Panc1 (cell line): ENCODE measurements around the gene LDLRAD4. TPM values are rescaled to one million over a fixed set of nuclear protein-coding genes. Genes with fewer than 3 reads are reported as not detected.

Experiments used
- ATAC-seq: fragments of 200-7000 bp; cut with Tn5 transposase; 2 replicates; pipeline ENCODE4 v1.9.1; 2020; ENCODE audit warnings: mild to moderate bottlenecking, moderate library complexity
- BruUV-seq: library from RNA; stranded (reverse); fragments of 400-500 nt; replicated peaks from 2 replicates; lab custom pipeline; 2021; lab: Mats Ljungman, UMichigan
- CTCF ChIA-PET: fragments of 300-600 bp; sonication (Branson Sonifier 250); formaldehyde crosslinking; loops from one replicate; lab custom pipeline; 2022; ENCODE audit warnings: antibody characterized with exemption; lab: Charles Lee
- POLR2A ChIA-PET: fragments of 300-600 bp; sonication (Branson Sonifier 250); formaldehyde crosslinking; loops from one replicate; lab custom pipeline; 2022; ENCODE audit warnings: antibody characterized with exemption; lab: Charles Lee
- DNase-seq: peaks from one replicate; pipeline ENCODE4 v3.0.0-alpha.2; 2010; ENCODE audit warnings: low read depth, low spot score
- H3K27ac ChIP-seq: 2 replicates; pipeline ENCODE4 v1.5.1; 2011; ENCODE audit warnings: mild to moderate bottlenecking, low read length, inconsistent platforms
- H3K27me3 ChIP-seq: fragments of 200-500 bp; sonication (Bioruptor generic); 2 replicates; pipeline ENCODE4 v1.6.0; 2014; ENCODE audit warnings: low read length, inconsistent platforms; ENCODE audit not compliant: control insufficient read depth, insufficient read depth
- H3K36me3 ChIP-seq: fragments of 200-500 bp; sonication (Bioruptor generic); 2 replicates; pipeline ENCODE4 v1.5.1; 2014; ENCODE audit warnings: inconsistent platforms, mild to moderate bottlenecking, low read length, moderate library complexity; ENCODE audit not compliant: control insufficient read depth, insufficient read depth
- H3K4me1 ChIP-seq: 2 replicates; pipeline ENCODE4 v1.5.1; 2011; ENCODE audit warnings: inconsistent platforms, mild to moderate bottlenecking, low read length, moderate library complexity; ENCODE audit not compliant: control insufficient read depth, insufficient read depth
- H3K4me3 ChIP-seq, 2 experiments: 2 replicates each; pipeline ENCODE4 v1.5.1; 2011 to 2012; ENCODE audit warnings: low read depth in 2 of 2, low read length in 2 of 2, mild to moderate bottlenecking in 2 of 2, inconsistent platforms in 1 of 2, moderate library complexity in 1 of 2
- H3K9me3 ChIP-seq: fragments of 200-500 bp; sonication (Bioruptor generic); 2 replicates; pipeline ENCODE4 v1.5.1; 2014; ENCODE audit warnings: low read depth, mild to moderate bottlenecking, inconsistent platforms, low read length, moderate library complexity; ENCODE audit not compliant: control insufficient read depth, insufficient read depth
- POLR2AphosphoS5 ChIP-seq: IDR thresholded peaks from 2 replicates; pipeline ENCODE4 v1.6.1; 2012; ENCODE audit warnings: mild to moderate bottlenecking, low read depth, low read length, moderate library complexity
- SIN3A ChIP-seq: IDR thresholded peaks from 2 replicates; pipeline ENCODE4 v1.6.1; 2012; ENCODE audit warnings: low read depth, mild to moderate bottlenecking, low read length, moderate library complexity, borderline replicate concordance; ENCODE audit not compliant: insufficient read depth
- TCF7L2 ChIP-seq: IDR thresholded peaks from 2 replicates; pipeline ENCODE4 v1.6.1; 2011; ENCODE audit warnings: mild to moderate bottlenecking, low read depth, low read length, inconsistent platforms
- in situ Hi-C: cut with HindIII; loops from 2 replicates; pipeline ENCODE4 v1.10.0; 2016; ENCODE audit warnings: low sequenced_read_pairs, low pct_unique_long_range_greater_than_20kb
- intact Hi-C: fragments of 100-400 bp; cut with micrococcal nuclease; formaldehyde crosslinking; loops from one replicate; pipeline ENCODE4 v1.10.0; 2022; ENCODE audit not compliant: unreplicated experiment
- total RNA-seq: library from RNA; stranded (reverse); gene quantifications from one replicate; pipeline ENCODE4 v1.2.1, GENCODE V29; 2021; ENCODE audit not compliant: unreplicated experiment
- TF ChIP-seq, protein P1 (sequence below): fragments of 450-650 bp; IDR thresholded peaks from 2 replicates; pipeline ENCODE4 v1.5.1; 2017; ENCODE audit warnings: mild to moderate bottlenecking
- TF ChIP-seq, protein P2 (sequence below), 2 experiments: IDR thresholded peaks; 2 replicates each; pipeline ENCODE4 v1.6.1; 2011 to 2012; ENCODE audit warnings: low read depth in 2 of 2, control low read depth in 1 of 2, low read length in 1 of 2, mild to moderate bottlenecking in 1 of 2, moderate library complexity in 1 of 2; ENCODE audit not compliant: insufficient read depth in 1 of 2

Gene LDLRAD4
- total RNA-seq, 1 experiment from 2014 or later, result 0.28 TPM

GRCh38 chr18:13572148-13572547 lies 353.6 kb downstream of the LDLRAD4 start:
- intact Hi-C loops, result no loop called here
- ChIA-PET CTCF (no interaction called here), POLR2A (no interaction called here)
- Histone ChIP-seq H3K27me3 (no peaks in the 10 kb centered on the region; the same call in 1 of the 2 replicates), H3K27ac (no peak overlapping the region), H3K4me3 (no peak overlapping the region), H3K36me3 (no peaks in the 10 kb centered on the region), H3K9me3 (no peaks in the 10 kb centered on the region), H3K4me1 (no peaks in the 10 kb centered on the region)
- in situ Hi-C loops, result no loop called here
- TF ChIP-seq, protein P1, sequence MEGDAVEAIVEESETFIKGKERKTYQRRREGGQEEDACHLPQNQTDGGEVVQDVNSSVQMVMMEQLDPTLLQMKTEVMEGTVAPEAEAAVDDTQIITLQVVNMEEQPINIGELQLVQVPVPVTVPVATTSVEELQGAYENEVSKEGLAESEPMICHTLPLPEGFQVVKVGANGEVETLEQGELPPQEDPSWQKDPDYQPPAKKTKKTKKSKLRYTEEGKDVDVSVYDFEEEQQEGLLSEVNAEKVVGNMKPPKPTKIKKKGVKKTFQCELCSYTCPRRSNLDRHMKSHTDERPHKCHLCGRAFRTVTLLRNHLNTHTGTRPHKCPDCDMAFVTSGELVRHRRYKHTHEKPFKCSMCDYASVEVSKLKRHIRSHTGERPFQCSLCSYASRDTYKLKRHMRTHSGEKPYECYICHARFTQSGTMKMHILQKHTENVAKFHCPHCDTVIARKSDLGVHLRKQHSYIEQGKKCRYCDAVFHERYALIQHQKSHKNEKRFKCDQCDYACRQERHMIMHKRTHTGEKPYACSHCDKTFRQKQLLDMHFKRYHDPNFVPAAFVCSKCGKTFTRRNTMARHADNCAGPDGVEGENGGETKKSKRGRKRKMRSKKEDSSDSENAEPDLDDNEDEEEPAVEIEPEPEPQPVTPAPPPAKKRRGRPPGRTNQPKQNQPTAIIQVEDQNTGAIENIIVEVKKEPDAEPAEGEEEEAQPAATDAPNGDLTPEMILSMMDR, result no peak
- TF ChIP-seq TCF7L2 (no peak), POLR2AphosphoS5 (no peak), SIN3A (no peak)
- TF ChIP-seq, protein P2, sequence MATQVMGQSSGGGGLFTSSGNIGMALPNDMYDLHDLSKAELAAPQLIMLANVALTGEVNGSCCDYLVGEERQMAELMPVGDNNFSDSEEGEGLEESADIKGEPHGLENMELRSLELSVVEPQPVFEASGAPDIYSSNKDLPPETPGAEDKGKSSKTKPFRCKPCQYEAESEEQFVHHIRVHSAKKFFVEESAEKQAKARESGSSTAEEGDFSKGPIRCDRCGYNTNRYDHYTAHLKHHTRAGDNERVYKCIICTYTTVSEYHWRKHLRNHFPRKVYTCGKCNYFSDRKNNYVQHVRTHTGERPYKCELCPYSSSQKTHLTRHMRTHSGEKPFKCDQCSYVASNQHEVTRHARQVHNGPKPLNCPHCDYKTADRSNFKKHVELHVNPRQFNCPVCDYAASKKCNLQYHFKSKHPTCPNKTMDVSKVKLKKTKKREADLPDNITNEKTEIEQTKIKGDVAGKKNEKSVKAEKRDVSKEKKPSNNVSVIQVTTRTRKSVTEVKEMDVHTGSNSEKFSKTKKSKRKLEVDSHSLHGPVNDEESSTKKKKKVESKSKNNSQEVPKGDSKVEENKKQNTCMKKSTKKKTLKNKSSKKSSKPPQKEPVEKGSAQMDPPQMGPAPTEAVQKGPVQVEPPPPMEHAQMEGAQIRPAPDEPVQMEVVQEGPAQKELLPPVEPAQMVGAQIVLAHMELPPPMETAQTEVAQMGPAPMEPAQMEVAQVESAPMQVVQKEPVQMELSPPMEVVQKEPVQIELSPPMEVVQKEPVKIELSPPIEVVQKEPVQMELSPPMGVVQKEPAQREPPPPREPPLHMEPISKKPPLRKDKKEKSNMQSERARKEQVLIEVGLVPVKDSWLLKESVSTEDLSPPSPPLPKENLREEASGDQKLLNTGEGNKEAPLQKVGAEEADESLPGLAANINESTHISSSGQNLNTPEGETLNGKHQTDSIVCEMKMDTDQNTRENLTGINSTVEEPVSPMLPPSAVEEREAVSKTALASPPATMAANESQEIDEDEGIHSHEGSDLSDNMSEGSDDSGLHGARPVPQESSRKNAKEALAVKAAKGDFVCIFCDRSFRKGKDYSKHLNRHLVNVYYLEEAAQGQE (IDR thresholded peaks at IDR 0.05; ENCODE audit: insufficient read depth in 1 of 2, low read depth in 2 of 2, low read length in 1 of 2), result no peak
- ATAC-seq (no peak), DNase-seq (no peak)
- BruUV-seq, result no TSS peak

GRCh38 chr18:13572721-13573120 lies 354.2 kb downstream of the LDLRAD4 start:
- Histone ChIP-seq H3K27ac (no peak overlapping the region), H3K4me3 (no peak overlapping the region), H3K9me3 (no peaks in the 10 kb centered on the region), H3K36me3 (no peaks in the 10 kb centered on the region), H3K27me3 (peaks cover under 1% of the 10 kb centered on the region; the same call in 1 of the 2 replicates), H3K4me1 (no peaks in the 10 kb centered on the region)
- BruUV-seq, result no TSS peak
- intact Hi-C loops, result no loop called here
- DNase-seq, result no peak
- TF ChIP-seq TCF7L2 (no peak), SIN3A (no peak), POLR2AphosphoS5 (no peak)
- TF ChIP-seq, protein P2 (IDR thresholded peaks at IDR 0.05; ENCODE audit: insufficient read depth in 1 of 2, low read depth in 2 of 2, low read length in 1 of 2), result no peak
- TF ChIP-seq, protein P1, result no peak
- ATAC-seq, result no peak
- in situ Hi-C loops, result no loop called here
- CTCF ChIA-PET, result no interaction called here
- POLR2A ChIA-PET, result no interaction called here
